KMS-11 (cell line): ENCODE results near the gene ABCF3.

ENCODE experiments used
- H2AFZ ChIP-seq: fragments of 200-600 bp; sonication (generic); 2 replicates; pipeline ENCODE4 v1.6.1; 2016; ENCODE audit warnings: antibody characterized with exemption, mixed run types, low read depth
- H3K27ac ChIP-seq: fragments of 200-600 bp; sonication (generic); 2 replicates; pipeline ENCODE4 v1.6.1; 2016; ENCODE audit warnings: mild to moderate bottlenecking, mixed run types
- H3K27me3 ChIP-seq: fragments of 200-600 bp; sonication (generic); 2 replicates; pipeline ENCODE4 v1.6.1; 2017; ENCODE audit warnings: mild to moderate bottlenecking, low read depth, mixed run types, moderate library complexity; ENCODE audit not compliant: insufficient read depth
- H3K36me3 ChIP-seq: fragments of 200-600 bp; sonication (generic); 2 replicates; pipeline ENCODE4 v1.6.1; 2017; ENCODE audit warnings: mild to moderate bottlenecking, mixed run types; ENCODE audit not compliant: insufficient read depth
- H3K4me1 ChIP-seq: fragments of 200-600 bp; sonication (generic); 2 replicates; pipeline ENCODE4 v1.6.1; 2016; ENCODE audit warnings: mild to moderate bottlenecking, low read depth, mixed run types; ENCODE audit not compliant: poor library complexity, severe bottlenecking
- H3K4me2 ChIP-seq: fragments of 200-600 bp; sonication (generic); 2 replicates; pipeline ENCODE4 v1.7.0; 2016; ENCODE audit warnings: mild to moderate bottlenecking, mixed run types
- H3K4me3 ChIP-seq: fragments of 200-600 bp; sonication (generic); IDR thresholded peaks from 2 replicates; pipeline ENCODE4 v1.6.1; 2017; ENCODE audit warnings: low read depth, low read length, mixed read lengths; ENCODE audit not compliant: insufficient read depth
- H3K79me2 ChIP-seq: fragments of 200-600 bp; sonication (generic); 2 replicates; pipeline ENCODE4 v1.6.1; 2016; ENCODE audit warnings: low read depth, mixed run types; ENCODE audit not compliant: insufficient read depth
- H3K9ac ChIP-seq: fragments of 200-600 bp; sonication (generic); 2 replicates; pipeline ENCODE4 v1.6.1; 2016; ENCODE audit warnings: mild to moderate bottlenecking, mixed run types
- H4K20me1 ChIP-seq: fragments of 200-600 bp; sonication (generic); 2 replicates; pipeline ENCODE4 v1.6.1; 2016; ENCODE audit warnings: mild to moderate bottlenecking, mixed run types; ENCODE audit not compliant: insufficient read depth
- CTCF ChIP-seq: fragments of 200-600 bp; sonication (generic); conservative IDR thresholded peaks from 2 replicates; pipeline ENCODE4 v1.6.1; 2017; ENCODE audit warnings: low read depth, mild to moderate bottlenecking, antibody characterized with exemption, low read length, moderate library complexity, mixed read lengths

ABCF3 gene

GRCh38 chr3:184211297-184211696 lies 25.3 kb downstream of the ABCF3 start:
- Histone ChIP-seq H3K9ac (no peak overlapping the region), H2AFZ (no peak overlapping the region), H3K4me2 (no peak overlapping the region), H3K4me1 (no peaks in the 10 kb centered on the region), H3K27me3 (no peaks in the 10 kb centered on the region), H3K4me3 (no peak overlapping the region), H4K20me1 (no peaks in the 10 kb centered on the region), H3K79me2 (no peaks in the 10 kb centered on the region), H3K27ac (no peak overlapping the region), H3K36me3 (no peaks in the 10 kb centered on the region)
- TF ChIP-seq CTCF, result no peak

- H3K9ac ChIP-seq, result no peak overlapping the region
- no peaks in the 10 kb centered on the region for H3K4me1 ChIP-seq
- no peak for TF ChIP-seq CTCF
- no peak overlapping the region for H3K4me3 ChIP-seq
- H3K27ac ChIP-seq, result no peak overlapping the region
- H2AFZ ChIP-seq, result no peak overlapping the region
- H3K36me3 ChIP-seq, result no peaks in the 10 kb centered on the region
- H3K27me3 ChIP-seq, result no peaks in the 10 kb centered on the region
- no peak overlapping the region for H3K4me2 ChIP-seq
- H3K79me2 ChIP-seq, result no peaks in the 10 kb centered on the region
- H4K20me1 ChIP-seq, result no peaks in the 10 kb centered on the region
Observed at GRCh38 chr3:184211718-184212117, 25.7 kb downstream of the ABCF3 start.

- no peak overlapping the region for H3K9ac ChIP-seq
- no peak for TF ChIP-seq CTCF
- H3K36me3 ChIP-seq, result no peaks in the 10 kb centered on the region
- no peaks in the 10 kb centered on the region for H3K79me2 ChIP-seq
- H4K20me1 ChIP-seq, result no peaks in the 10 kb centered on the region
- H3K4me3 ChIP-seq, result no peak overlapping the region
- H3K27ac ChIP-seq, result no peak overlapping the region
- H3K4me1 ChIP-seq, result no peaks in the 10 kb centered on the region
- no peaks in the 10 kb centered on the region for H3K27me3 ChIP-seq
- H3K4me2 ChIP-seq, result no peak overlapping the region
- no peak overlapping the region for H2AFZ ChIP-seq
Observed at GRCh38 chr3:184218814-184219213, 32.8 kb downstream of the ABCF3 start.

GRCh38 chr3:184222521-184222920 lies 36.5 kb downstream of the ABCF3 start:
- TF ChIP-seq CTCF, result no peak
- Histone ChIP-seq H3K4me1 (no peaks in the 10 kb centered on the region), H3K9ac (no peak overlapping the region), H3K27me3 (no peaks in the 10 kb centered on the region; the same call in 1 of the 2 replicates), H4K20me1 (no peaks in the 10 kb centered on the region), H3K4me3 (no peak overlapping the region), H2AFZ (no peak overlapping the region), H3K27ac (no peak overlapping the region), H3K36me3 (no peaks in the 10 kb centered on the region), H3K4me2 (no peak overlapping the region), H3K79me2 (no peaks in the 10 kb centered on the region)
